ENCODE data around the gene FAM135A.
"Not testable (repeated sequence)": the region's sequence is repeated elsewhere in the genome, so short reads cannot be mapped to it uniquely, and the experiment has no call there.

Gene FAM135A

GRCh38 chr6:70590400-70590799, 177.1 kb downstream of the FAM135A start:
- H3K36me3 ChIP-seq (ENCODE audit: control insufficient read depth, insufficient read depth, low read length), result no peaks in the 10 kb centered on the region; the same call in 1 of the 2 replicates

DNA sequence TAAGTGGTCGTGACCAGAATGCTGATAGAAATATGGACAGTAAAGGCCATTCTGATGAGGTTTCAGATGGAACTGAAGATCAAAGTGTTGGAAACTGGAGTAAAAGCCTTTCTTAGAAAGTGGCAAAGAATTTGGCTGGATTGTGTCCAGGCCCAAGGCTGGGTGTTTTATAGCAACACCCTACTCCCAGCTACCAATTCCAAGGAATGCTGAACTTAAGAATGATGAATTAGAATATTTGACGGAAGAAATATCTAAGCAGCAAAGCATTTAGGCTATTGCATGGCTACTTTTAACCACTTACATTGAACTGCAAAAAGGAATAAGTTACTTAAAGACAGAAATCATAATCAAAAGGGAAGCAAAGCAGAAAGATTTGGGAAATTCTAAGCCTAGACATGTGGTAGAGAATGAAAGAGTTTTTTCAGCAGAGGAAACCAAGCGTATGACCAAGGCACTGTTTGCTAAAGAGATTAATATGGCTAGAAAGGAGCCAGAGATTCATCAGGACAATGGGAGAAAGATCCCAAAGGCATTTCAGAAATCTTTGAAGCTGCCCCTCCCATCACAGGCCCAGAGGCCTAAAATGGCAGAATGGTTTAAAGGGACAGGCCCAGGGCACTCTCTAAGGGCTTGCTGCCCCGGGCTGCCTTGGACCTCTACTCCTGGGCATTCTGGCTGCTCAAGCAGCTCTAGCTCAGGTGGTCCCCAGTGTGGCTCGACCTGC, 179.2 kb downstream of the FAM135A start:
- Histone ChIP-seq H3K27me3 (replicated peaks; ENCODE audit: control insufficient read depth, insufficient read depth, low read length) (no peaks in the 10 kb centered on the region), H3K36me3 (ENCODE audit: control insufficient read depth, insufficient read depth, low read length) (no peaks in the 10 kb centered on the region), H3K4me3 (replicated peaks; ENCODE audit: low read depth, low read length) (no peak overlapping the region)
- TF ChIP-seq CTCF (IDR thresholded peaks at IDR 0.05; ENCODE audit: insufficient read depth, low read length, poor library complexity, severe bottlenecking), result no peak
- DNase-seq (ENCODE audit: extremely low read depth, insufficient read length), result no peak

More at GRCh38 chr6:70590400-70590799, 177.1 kb downstream of the FAM135A start:
- no peak for DNase-seq (ENCODE audit: extremely low read depth, insufficient read length)
- no peaks in the 10 kb centered on the region for H3K27me3 ChIP-seq (replicated peaks; ENCODE audit: control insufficient read depth, insufficient read depth, low read length)
- no peak overlapping the region for H3K4me3 ChIP-seq (replicated peaks; ENCODE audit: low read depth, low read length)
- TF ChIP-seq CTCF (IDR thresholded peaks at IDR 0.05; ENCODE audit: insufficient read depth, low read length, poor library complexity, severe bottlenecking), result no peak

- DNase-seq (ENCODE audit: extremely low read depth, insufficient read length), result no peak
- TF ChIP-seq CTCF (IDR thresholded peaks at IDR 0.05; ENCODE audit: insufficient read depth, low read length, poor library complexity, severe bottlenecking), result no peak
- Histone ChIP-seq H3K36me3 (ENCODE audit: control insufficient read depth, insufficient read depth, low read length) (no peaks in the 10 kb centered on the region), H3K27me3 (replicated peaks; ENCODE audit: control insufficient read depth, insufficient read depth, low read length) (no peaks in the 10 kb centered on the region), H3K4me3 (replicated peaks; ENCODE audit: low read depth, low read length) (no peak overlapping the region)
Observed at GRCh38 chr6:70593118-70593486, 179.8 kb downstream of the FAM135A start.

GRCh38 chr6:70599187-70599586, 185.9 kb downstream of the FAM135A start:
- H3K27me3 ChIP-seq (replicated peaks; ENCODE audit: control insufficient read depth, insufficient read depth, low read length), result no peaks in the 10 kb centered on the region
- H3K4me3 ChIP-seq (replicated peaks; ENCODE audit: low read depth, low read length), result no peak overlapping the region
- no peak for DNase-seq (ENCODE audit: extremely low read depth, insufficient read length)
- no peak for TF ChIP-seq CTCF (IDR thresholded peaks at IDR 0.05; ENCODE audit: insufficient read depth, low read length, poor library complexity, severe bottlenecking)
- H3K36me3 ChIP-seq (ENCODE audit: control insufficient read depth, insufficient read depth, low read length), result no peaks in the 10 kb centered on the region

DNA sequence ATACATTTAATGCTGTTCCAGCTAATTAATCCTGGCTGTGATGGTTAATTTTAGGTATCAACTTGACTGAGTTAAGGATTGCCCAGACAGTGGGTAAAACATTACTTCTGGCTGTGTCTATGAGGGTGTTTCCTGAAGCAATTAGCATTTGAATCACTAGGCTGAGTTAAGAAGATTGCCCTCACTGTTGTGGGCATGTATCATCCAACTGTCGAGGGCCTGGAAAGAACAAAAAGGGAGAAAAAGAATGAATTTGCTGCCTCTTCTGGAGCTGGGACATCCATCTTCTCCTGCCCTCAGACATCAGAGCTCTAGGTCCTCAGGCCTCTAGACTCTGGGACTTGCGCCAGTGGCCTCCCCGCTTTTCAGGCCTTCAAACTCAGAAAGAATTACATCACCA, 187.7 kb downstream of the FAM135A start:
- DNase-seq (ENCODE audit: extremely low read depth, insufficient read length), result no peak
- Histone ChIP-seq H3K27me3 (replicated peaks; ENCODE audit: control insufficient read depth, insufficient read depth, low read length) (no peaks in the 10 kb centered on the region), H3K36me3 (ENCODE audit: control insufficient read depth, insufficient read depth, low read length) (no peaks in the 10 kb centered on the region), H3K4me3 (replicated peaks; ENCODE audit: low read depth, low read length) (no peak overlapping the region)
- no peak for TF ChIP-seq CTCF (IDR thresholded peaks at IDR 0.05; ENCODE audit: insufficient read depth, low read length, poor library complexity, severe bottlenecking)

- H3K27me3 ChIP-seq (replicated peaks; ENCODE audit: control insufficient read depth, insufficient read depth, low read length), result no peaks in the 10 kb centered on the region
- TF ChIP-seq CTCF (IDR thresholded peaks at IDR 0.05; ENCODE audit: insufficient read depth, low read length, poor library complexity, severe bottlenecking), result no peak
- no peaks in the 10 kb centered on the region for H3K36me3 ChIP-seq (ENCODE audit: control insufficient read depth, insufficient read depth, low read length)
- DNase-seq (ENCODE audit: extremely low read depth, insufficient read length), result no peak
- H3K4me3 ChIP-seq (replicated peaks; ENCODE audit: low read depth, low read length), result no peak overlapping the region
Observed at GRCh38 chr6:70604254-70604653, 190.9 kb downstream of the FAM135A start.

GRCh38 chr6:70607371-70607770, 194.1 kb downstream of the FAM135A start:
- H3K27me3 ChIP-seq (replicated peaks; ENCODE audit: control insufficient read depth, insufficient read depth, low read length); H3K4me3 ChIP-seq (replicated peaks; ENCODE audit: low read depth, low read length); H3K36me3 ChIP-seq (ENCODE audit: control insufficient read depth, insufficient read depth, low read length); DNase-seq (ENCODE audit: extremely low read depth, insufficient read length): not testable (repeated sequence)

GRCh38 chr6:70609181-70609580, 195.9 kb downstream of the FAM135A start:
- DNase-seq (ENCODE audit: extremely low read depth, insufficient read length); H3K4me3 ChIP-seq (replicated peaks; ENCODE audit: low read depth, low read length); H3K36me3 ChIP-seq (ENCODE audit: control insufficient read depth, insufficient read depth, low read length); H3K27me3 ChIP-seq (replicated peaks; ENCODE audit: control insufficient read depth, insufficient read depth, low read length): not testable (repeated sequence)

All from GM06990 (cell line).